Lung (tissue), 12 donors: ENCODE data around the gene CIP2A. TPM values are rescaled to one million over a fixed set of nuclear protein-coding genes. Genes with fewer than 3 reads are reported as not detected.

Experiments used
- ATAC-seq: fragments of 200-7000 bp; cut with Tn5 transposase; one replicate; pipeline ENCODE4 v1.9.1; 2020; ENCODE audit warnings: moderate number of reproducible peaks; ENCODE audit not compliant: insufficient read depth, low FRiP score
- DNase-seq, 3 donors: peaks; one replicate each; pipeline ENCODE4 v3.0.0-alpha.2; 2013 to 2017
- H3K27ac ChIP-seq, 2 donors: one replicate each; pipeline ENCODE4 v1.5.1; 2013; ENCODE audit warnings: mild to moderate bottlenecking in 2 of 2, moderate library complexity in 2 of 2, control low read depth in 1 of 2, inconsistent platforms in 1 of 2, low read depth in 1 of 2, low read length in 1 of 2
- H3K27me3 ChIP-seq, 3 donors: one replicate each; pipeline ENCODE4 v1.5.1; 2013; ENCODE audit warnings: low read length in 2 of 3; ENCODE audit not compliant: control insufficient read depth in 3 of 3, insufficient read depth in 3 of 3
- H3K36me3 ChIP-seq, 4 donors: one replicate each; pipeline ENCODE4 v1.5.1; 2013; ENCODE audit warnings: low read length in 4 of 4, mild to moderate bottlenecking in 1 of 4, moderate library complexity in 1 of 4; ENCODE audit not compliant: control insufficient read depth in 4 of 4, insufficient read depth in 4 of 4
- H3K4me1 ChIP-seq, 5 donors: one replicate each; pipeline ENCODE4 v1.5.1; 2013; ENCODE audit warnings: low read length in 5 of 5, mild to moderate bottlenecking in 2 of 5, moderate library complexity in 1 of 5; ENCODE audit not compliant: control insufficient read depth in 5 of 5, insufficient read depth in 5 of 5
- H3K4me3 ChIP-seq: one replicate; pipeline ENCODE4 v1.5.1; 2013; ENCODE audit warnings: mild to moderate bottlenecking, control low read depth, moderate library complexity
- H3K9ac ChIP-seq, 2 donors: one replicate each; pipeline ENCODE4 v1.5.1; 2013; ENCODE audit warnings: low read length in 2 of 2, control low read depth in 1 of 2; ENCODE audit not compliant: insufficient read depth in 1 of 2
- H3K9me3 ChIP-seq, 4 donors: one replicate each; pipeline ENCODE4 v1.5.1; 2013; ENCODE audit warnings: low read length in 3 of 4, mild to moderate bottlenecking in 1 of 4, moderate library complexity in 1 of 4; ENCODE audit not compliant: control insufficient read depth in 4 of 4, insufficient read depth in 3 of 4
- CTCF ChIP-seq: IDR thresholded peaks from 2 replicates; pipeline ENCODE4 v1.5.1; 2012; ENCODE audit warnings: mild to moderate bottlenecking; ENCODE audit errors: control extremely low read depth, extremely low read depth
- WGBS, 2 donors: extraction: QIAGEN DNeasy Blood & Tissue Kit; methylation state at CpG; one replicate each; pipeline ENCODE4 v1.1.7; 2013; 5-methylcytosine and 5-hydroxymethylcytosine counted together
- polyA plus RNA-seq, 2 donors: library from polyadenylated mRNA; stranded (reverse); fragments of 200-250 nt; gene quantifications; one replicate each; pipeline ENCODE4 v1.2.1, GENCODE V29; 2013
- total RNA-seq, 2 donors: library from RNA; depleted of rRNA in 1 of 2; stranded (reverse); fragments of >200 nt in 1 of 2; gene quantifications; one replicate each; pipeline ENCODE4 v1.2.1, GENCODE V29; 2014 to 2021
- donor health status: control.
- donor health status: control.
- donor health status: Bipolar disorder and iron deficiency.
- donor health status: healthy.
- donor health status: DM: yes; HTN: yes; CAD: no.

The CIP2A gene
- total and polyA plus RNA-seq, 4 donors, result 1.1 to 12.9 (median 2.1) TPM

GRCh38 chr3:108525971-108526370 is 63.3 kb downstream of the CIP2A start:
- no peaks in the 10 kb centered on the region for H3K36me3 ChIP-seq
- peaks cover 0 to 12% (median 0%) of the 10 kb centered on the region in 5 donors for H3K4me1 ChIP-seq
- H3K27ac ChIP-seq, result no peak overlapping the region
- WGBS, 2 donors, result 90 to 94% methylated on average over 2 of the region's 2 CpGs
- no peaks in the 10 kb centered on the region for H3K9me3 ChIP-seq
- no peak for ATAC-seq
- DNase-seq, result no peak
- no peak for TF ChIP-seq CTCF
- H3K4me3 ChIP-seq, result no peak overlapping the region
- no peak overlapping the region for H3K9ac ChIP-seq
- H3K27me3 ChIP-seq, result no peaks in the 10 kb centered on the region

- H3K4me1 ChIP-seq, result peaks cover 0 to 12% (median 0%) of the 10 kb centered on the region in 5 donors
- no peak for ATAC-seq
- 62 to 63% methylated on average over 2 of the region's 2 CpGs for WGBS, 2 donors
- H3K4me3 ChIP-seq, result no peak overlapping the region
- H3K9me3 ChIP-seq, result no peaks in the 10 kb centered on the region
- no peak for TF ChIP-seq CTCF
- H3K9ac ChIP-seq, result no peak overlapping the region
- no peaks in the 10 kb centered on the region for H3K36me3 ChIP-seq
- DNase-seq, result no peak
- H3K27ac ChIP-seq, result no peak overlapping the region
- no peaks in the 10 kb centered on the region for H3K27me3 ChIP-seq
Observed at GRCh38 chr3:108525256-108525655, 64.0 kb downstream of the CIP2A start.

- peak; percentile 51 for ATAC-seq
- peak in 2 of 3 donors; percentile 15 to 35 for DNase-seq
- 39 to 59% methylated on average over 2 of the region's 2 CpGs for WGBS, 2 donors
Observed at GRCh38 chr3:108524537-108524936, 64.7 kb downstream of the CIP2A start.

More at GRCh38 chr3:108524537-108524936, 64.7 kb downstream of the CIP2A start:
- peaks cover 0 to 11% (median 0%) of the 10 kb centered on the region in 5 donors for H3K4me1 ChIP-seq
- peak overlapping the region in 1 of 2 donors; percentile 33 for H3K27ac ChIP-seq
- H3K4me3 ChIP-seq, result no peak overlapping the region
- no peaks in the 10 kb centered on the region for H3K36me3 ChIP-seq
- TF ChIP-seq CTCF, result no peak
- no peak overlapping the region for H3K9ac ChIP-seq
- H3K27me3 ChIP-seq, result no peaks in the 10 kb centered on the region
- no peaks in the 10 kb centered on the region for H3K9me3 ChIP-seq
